ENCODE results near the gene ZNF865. TPM values are rescaled to one million over a fixed set of nuclear protein-coding genes. Genes with fewer than 3 reads are reported as not detected.
"Not testable (repeated sequence)": the region's sequence is repeated elsewhere in the genome, so short reads cannot be mapped to it uniquely, and the experiment has no call there.

The ZNF865 gene
- total RNA-seq, 1 donor from 2014 or later = 5.6 TPM

DNA sequence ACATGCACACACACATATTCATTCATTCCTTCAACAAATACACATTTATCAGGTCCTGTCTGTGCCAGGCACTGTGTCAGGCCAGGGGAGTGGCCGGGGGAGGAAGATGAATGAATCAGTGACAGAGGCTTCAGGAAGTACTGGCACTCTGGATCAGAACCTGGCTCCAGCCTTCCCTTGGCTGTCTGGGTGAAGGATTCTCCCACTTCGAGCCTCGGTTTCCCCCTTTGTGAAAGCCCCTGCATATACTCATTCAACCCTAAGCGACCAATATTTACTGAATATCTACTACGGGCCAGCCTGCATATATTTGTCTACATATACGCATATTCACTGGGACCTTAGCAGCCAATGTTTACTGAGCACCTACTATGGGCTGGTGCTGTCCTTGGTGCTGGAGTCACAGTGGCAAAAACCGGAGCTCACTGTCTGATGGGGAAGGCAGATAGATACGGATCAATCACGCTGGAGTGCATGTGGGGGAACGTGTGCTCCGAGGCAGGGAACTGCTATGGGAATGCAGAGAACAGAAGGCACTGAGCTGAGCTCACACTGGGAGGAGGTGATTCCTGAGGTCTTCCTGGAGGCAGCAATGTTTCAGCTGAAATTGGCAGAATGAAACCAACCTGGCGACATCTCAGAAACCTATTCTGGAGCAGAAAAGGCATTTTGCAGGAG, 24.2 kb upstream of the ZNF865 start:
- Histone ChIP-seq H3K36me3 (ENCODE audit: control insufficient read depth, insufficient read depth, low read length) (no peaks in the 10 kb centered on the region), H3K4me3 (ENCODE audit: low read depth, low read length) (peak overlapping the region; percentile 90), H3K27me3 (ENCODE audit: control insufficient read depth, insufficient read depth, low read length) (no peaks in the 10 kb centered on the region)
- DNase-seq (ENCODE audit: low read depth) = no peak
- TF ChIP-seq, protein P1, sequence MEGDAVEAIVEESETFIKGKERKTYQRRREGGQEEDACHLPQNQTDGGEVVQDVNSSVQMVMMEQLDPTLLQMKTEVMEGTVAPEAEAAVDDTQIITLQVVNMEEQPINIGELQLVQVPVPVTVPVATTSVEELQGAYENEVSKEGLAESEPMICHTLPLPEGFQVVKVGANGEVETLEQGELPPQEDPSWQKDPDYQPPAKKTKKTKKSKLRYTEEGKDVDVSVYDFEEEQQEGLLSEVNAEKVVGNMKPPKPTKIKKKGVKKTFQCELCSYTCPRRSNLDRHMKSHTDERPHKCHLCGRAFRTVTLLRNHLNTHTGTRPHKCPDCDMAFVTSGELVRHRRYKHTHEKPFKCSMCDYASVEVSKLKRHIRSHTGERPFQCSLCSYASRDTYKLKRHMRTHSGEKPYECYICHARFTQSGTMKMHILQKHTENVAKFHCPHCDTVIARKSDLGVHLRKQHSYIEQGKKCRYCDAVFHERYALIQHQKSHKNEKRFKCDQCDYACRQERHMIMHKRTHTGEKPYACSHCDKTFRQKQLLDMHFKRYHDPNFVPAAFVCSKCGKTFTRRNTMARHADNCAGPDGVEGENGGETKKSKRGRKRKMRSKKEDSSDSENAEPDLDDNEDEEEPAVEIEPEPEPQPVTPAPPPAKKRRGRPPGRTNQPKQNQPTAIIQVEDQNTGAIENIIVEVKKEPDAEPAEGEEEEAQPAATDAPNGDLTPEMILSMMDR (IDR thresholded peaks at IDR 0.05; ENCODE audit: insufficient read depth, low read length, poor library complexity, severe bottlenecking) = no peak

DNA sequence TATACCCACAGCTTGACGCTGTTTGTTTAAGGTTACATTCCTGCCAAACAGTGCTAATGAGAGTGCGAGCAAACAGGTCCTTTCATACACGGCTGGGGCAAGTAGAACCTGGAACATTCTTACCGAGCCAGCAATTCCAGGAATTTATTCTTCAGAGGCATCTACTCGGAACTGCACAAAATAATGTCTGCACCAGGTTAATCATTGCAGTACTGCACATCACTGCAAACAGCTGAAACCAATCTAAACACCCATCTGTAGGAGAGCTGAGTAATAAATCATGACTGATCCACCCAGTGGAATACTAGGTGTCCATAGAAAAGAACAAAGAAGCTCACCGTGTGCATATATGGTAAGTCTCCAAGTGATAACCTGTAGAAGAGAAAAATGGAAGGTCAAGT, 23.6 kb upstream of the ZNF865 start:
- H3K4me3 ChIP-seq (ENCODE audit: low read depth, low read length) = no peak overlapping the region
- H3K36me3 ChIP-seq (ENCODE audit: control insufficient read depth, insufficient read depth, low read length) = no peaks in the 10 kb centered on the region
- peak; percentile 82 for DNase-seq (ENCODE audit: low read depth)
- TF ChIP-seq, protein P1 (IDR thresholded peaks at IDR 0.05; ENCODE audit: insufficient read depth, low read length, poor library complexity, severe bottlenecking) = no peak
- no peaks in the 10 kb centered on the region for H3K27me3 ChIP-seq (ENCODE audit: control insufficient read depth, insufficient read depth, low read length)

GRCh38 chr19:55582284-55582683, 23.2 kb upstream of the ZNF865 start:
- H3K4me3 ChIP-seq (ENCODE audit: low read depth, low read length); DNase-seq (ENCODE audit: low read depth); H3K27me3 ChIP-seq (ENCODE audit: control insufficient read depth, insufficient read depth, low read length); H3K36me3 ChIP-seq (ENCODE audit: control insufficient read depth, insufficient read depth, low read length): not testable (repeated sequence)

DNA sequence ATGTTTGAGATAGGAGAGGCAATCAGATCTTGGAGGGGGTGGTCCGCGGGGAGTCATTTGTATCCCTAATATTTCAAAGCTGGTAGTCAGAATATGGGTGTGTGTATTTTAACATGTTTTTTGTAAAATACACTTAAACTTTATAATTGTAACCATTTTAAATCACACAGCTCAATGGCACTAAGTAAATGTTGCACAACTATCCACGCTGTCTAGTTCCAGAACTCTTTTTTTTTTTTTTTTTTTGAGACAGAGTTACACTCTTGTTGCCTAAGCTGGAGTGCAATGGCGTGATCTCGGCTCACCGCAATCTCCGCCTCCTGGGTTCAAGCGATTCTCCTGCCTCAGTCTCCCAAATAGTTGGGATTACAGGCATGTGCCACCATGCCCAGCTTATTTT, 21.6 kb upstream of the ZNF865 start:
- not testable (repeated sequence) for H3K36me3 ChIP-seq (ENCODE audit: control insufficient read depth, insufficient read depth, low read length); H3K27me3 ChIP-seq (ENCODE audit: control insufficient read depth, insufficient read depth, low read length); H3K4me3 ChIP-seq (ENCODE audit: low read depth, low read length); DNase-seq (ENCODE audit: low read depth)

- TF ChIP-seq, protein P1 (IDR thresholded peaks at IDR 0.05; ENCODE audit: insufficient read depth, low read length, poor library complexity, severe bottlenecking) = no peak
- DNase-seq (ENCODE audit: low read depth) = no peak
- H3K36me3 ChIP-seq (ENCODE audit: control insufficient read depth, insufficient read depth, low read length) = no peaks in the 10 kb centered on the region
- no peak overlapping the region for H3K4me3 ChIP-seq (ENCODE audit: low read depth, low read length)
- no peaks in the 10 kb centered on the region for H3K27me3 ChIP-seq (ENCODE audit: control insufficient read depth, insufficient read depth, low read length)
Measured at GRCh38 chr19:55584871-55585270, 20.6 kb upstream of the ZNF865 start.

GRCh38 chr19:55585658-55586339, 19.6 kb upstream of the ZNF865 start:
- H3K27me3 ChIP-seq (ENCODE audit: control insufficient read depth, insufficient read depth, low read length) = no peaks in the 10 kb centered on the region
- H3K4me3 ChIP-seq (ENCODE audit: low read depth, low read length) = peak overlapping the region; percentile 17
- no peak for DNase-seq (ENCODE audit: low read depth)
- no peaks in the 10 kb centered on the region for H3K36me3 ChIP-seq (ENCODE audit: control insufficient read depth, insufficient read depth, low read length)
- TF ChIP-seq, protein P1 (IDR thresholded peaks at IDR 0.05; ENCODE audit: insufficient read depth, low read length, poor library complexity, severe bottlenecking) = no peak

Data from kidney epithelial cell (primary cell).